Spleen (tissue), 7 donors: ENCODE results near the gene LRP2.

ENCODE experiments used
- POLR2A ChIP-seq, 3 donors: fragments of 450-650 bp; IDR thresholded peaks; one replicate each; pipeline ENCODE4 v1.5.1; 2017; ENCODE audit warnings: antibody characterized with exemption in 3 of 3, mild to moderate bottlenecking in 1 of 3
- POLR2AphosphoS5 ChIP-seq, 3 donors: sonication (generic); formaldehyde crosslinking; IDR thresholded peaks; one replicate each; pipeline ENCODE4 v1.5.1; 2017; ENCODE audit warnings: antibody characterized with exemption in 3 of 3
- TF ChIP-seq, protein P1 (sequence below), 11 experiments: fragments of 200-600 bp in 7 of 11; fragments of 450-650 bp in 4 of 11; sonication (generic) in 4 of 11; IDR thresholded peaks in 8 of 11; conservative IDR thresholded peaks in 3 of 11; 1 replicate in 7 of 11; 2 replicates in 4 of 11; pipeline versions ENCODE4 v1.4.0 to v1.8.0; 2016 to 2021; ENCODE audit warnings: antibody characterized with exemption in 11 of 11, inconsistent platforms in 4 of 11, mild to moderate bottlenecking in 1 of 11
- donor health status: DM: no; HTN: no; CAD: no; lungs with moderate emphysema.
- donor health status: DM: no; HTN: no; CAD: no.
- donor health status: DM: no; HTN: no; CAD: no.

DNA sequence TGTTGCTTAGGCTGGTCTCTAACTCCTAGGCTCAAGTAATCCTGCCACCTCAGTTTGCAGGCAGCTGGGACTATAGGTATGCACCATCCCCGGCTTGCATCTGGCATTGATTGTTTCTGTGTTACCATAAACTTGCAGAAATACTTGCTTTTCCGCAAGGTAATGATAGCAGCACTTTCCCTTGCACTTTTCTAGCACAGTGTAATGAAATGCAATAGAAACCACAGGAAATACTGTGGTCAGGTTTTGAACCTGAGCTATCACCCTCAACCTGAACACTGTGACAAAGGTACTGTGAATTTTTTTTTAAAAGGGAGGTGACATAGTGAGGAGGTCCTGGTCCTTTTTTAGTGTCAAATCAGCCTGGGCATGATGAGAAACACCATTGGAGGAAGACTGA, 254.7 kb downstream of the LRP2 start:
- TF ChIP-seq POLR2A (IDR thresholded peaks at IDR 0.05) (no peak), POLR2AphosphoS5 (IDR thresholded peaks at IDR 0.05) (peak in 1 of 3 donors; percentile 59)
- TF ChIP-seq, protein P1, sequence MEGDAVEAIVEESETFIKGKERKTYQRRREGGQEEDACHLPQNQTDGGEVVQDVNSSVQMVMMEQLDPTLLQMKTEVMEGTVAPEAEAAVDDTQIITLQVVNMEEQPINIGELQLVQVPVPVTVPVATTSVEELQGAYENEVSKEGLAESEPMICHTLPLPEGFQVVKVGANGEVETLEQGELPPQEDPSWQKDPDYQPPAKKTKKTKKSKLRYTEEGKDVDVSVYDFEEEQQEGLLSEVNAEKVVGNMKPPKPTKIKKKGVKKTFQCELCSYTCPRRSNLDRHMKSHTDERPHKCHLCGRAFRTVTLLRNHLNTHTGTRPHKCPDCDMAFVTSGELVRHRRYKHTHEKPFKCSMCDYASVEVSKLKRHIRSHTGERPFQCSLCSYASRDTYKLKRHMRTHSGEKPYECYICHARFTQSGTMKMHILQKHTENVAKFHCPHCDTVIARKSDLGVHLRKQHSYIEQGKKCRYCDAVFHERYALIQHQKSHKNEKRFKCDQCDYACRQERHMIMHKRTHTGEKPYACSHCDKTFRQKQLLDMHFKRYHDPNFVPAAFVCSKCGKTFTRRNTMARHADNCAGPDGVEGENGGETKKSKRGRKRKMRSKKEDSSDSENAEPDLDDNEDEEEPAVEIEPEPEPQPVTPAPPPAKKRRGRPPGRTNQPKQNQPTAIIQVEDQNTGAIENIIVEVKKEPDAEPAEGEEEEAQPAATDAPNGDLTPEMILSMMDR (IDR thresholded peaks at IDR 0.05 in 8 of 11, conservative IDR thresholded peaks at IDR 0.05 in 3 of 11) = no peak
